GM12865 (cell line): ENCODE measurements around the gene RNF123.

Experiments
- DNase-seq: peaks from one replicate; pipeline ENCODE4 v3.0.0; 2010; ENCODE audit warnings: low read depth
- H3K4me3 ChIP-seq: 2 replicates; pipeline ENCODE4 v1.5.1; 2011; ENCODE audit warnings: mild to moderate bottlenecking, low read depth, low read length, control low read depth
- TF ChIP-seq, protein P1 (sequence below): IDR thresholded peaks from 2 replicates; pipeline ENCODE4 v1.5.1; 2011; ENCODE audit warnings: low read length, control low read depth, low read depth, inconsistent platforms; ENCODE audit not compliant: insufficient read depth; ENCODE audit errors: missing control alignments

Gene RNF123

DNA sequence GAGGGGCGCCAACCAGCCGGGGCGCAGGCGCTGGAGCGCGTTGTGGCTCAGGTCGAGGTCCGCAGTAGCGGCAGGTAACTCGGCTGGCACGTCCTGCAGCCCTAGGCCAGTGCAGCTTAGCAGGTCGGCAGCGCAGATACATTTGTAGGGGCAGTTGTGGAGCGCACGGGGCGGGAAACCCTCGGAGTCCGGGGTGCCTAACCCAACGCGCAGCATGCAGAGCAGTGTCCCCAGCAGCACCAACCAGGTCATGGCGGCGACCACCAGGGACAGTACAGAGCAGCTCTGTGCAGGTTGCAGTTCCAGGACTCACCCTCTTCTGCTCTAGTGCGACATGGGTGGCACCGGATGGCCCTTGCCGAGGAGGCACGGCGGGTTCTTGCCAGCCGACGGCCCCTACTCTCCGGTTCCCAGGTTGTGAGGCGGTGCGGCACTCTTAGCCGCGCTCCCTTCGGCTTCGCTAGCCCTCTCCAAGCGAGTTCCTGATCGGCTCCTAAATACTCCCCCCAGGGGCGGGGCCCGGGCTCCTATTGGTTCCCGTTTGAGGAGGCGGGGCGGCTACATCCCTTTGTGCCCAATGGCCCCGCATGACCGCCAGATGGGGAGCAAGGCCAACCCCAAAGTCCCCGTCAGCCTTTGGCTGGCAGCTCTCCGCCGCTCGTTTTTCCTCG, 30.0 kb downstream of the RNF123 start, which contains the start of gene AMIGO3:
Gene AMIGO3, minus strand, starts transcription at position 471 of the 671 bp plus-strand sequence. Its CDS starts 219 bp downstream, at position 252.
- H3K4me3 ChIP-seq = peak within 1 kb of the TSS; percentile 32
- DNase-seq = peak; percentile 92
- TF ChIP-seq, protein P1, sequence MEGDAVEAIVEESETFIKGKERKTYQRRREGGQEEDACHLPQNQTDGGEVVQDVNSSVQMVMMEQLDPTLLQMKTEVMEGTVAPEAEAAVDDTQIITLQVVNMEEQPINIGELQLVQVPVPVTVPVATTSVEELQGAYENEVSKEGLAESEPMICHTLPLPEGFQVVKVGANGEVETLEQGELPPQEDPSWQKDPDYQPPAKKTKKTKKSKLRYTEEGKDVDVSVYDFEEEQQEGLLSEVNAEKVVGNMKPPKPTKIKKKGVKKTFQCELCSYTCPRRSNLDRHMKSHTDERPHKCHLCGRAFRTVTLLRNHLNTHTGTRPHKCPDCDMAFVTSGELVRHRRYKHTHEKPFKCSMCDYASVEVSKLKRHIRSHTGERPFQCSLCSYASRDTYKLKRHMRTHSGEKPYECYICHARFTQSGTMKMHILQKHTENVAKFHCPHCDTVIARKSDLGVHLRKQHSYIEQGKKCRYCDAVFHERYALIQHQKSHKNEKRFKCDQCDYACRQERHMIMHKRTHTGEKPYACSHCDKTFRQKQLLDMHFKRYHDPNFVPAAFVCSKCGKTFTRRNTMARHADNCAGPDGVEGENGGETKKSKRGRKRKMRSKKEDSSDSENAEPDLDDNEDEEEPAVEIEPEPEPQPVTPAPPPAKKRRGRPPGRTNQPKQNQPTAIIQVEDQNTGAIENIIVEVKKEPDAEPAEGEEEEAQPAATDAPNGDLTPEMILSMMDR = peak; percentile 80

DNA sequence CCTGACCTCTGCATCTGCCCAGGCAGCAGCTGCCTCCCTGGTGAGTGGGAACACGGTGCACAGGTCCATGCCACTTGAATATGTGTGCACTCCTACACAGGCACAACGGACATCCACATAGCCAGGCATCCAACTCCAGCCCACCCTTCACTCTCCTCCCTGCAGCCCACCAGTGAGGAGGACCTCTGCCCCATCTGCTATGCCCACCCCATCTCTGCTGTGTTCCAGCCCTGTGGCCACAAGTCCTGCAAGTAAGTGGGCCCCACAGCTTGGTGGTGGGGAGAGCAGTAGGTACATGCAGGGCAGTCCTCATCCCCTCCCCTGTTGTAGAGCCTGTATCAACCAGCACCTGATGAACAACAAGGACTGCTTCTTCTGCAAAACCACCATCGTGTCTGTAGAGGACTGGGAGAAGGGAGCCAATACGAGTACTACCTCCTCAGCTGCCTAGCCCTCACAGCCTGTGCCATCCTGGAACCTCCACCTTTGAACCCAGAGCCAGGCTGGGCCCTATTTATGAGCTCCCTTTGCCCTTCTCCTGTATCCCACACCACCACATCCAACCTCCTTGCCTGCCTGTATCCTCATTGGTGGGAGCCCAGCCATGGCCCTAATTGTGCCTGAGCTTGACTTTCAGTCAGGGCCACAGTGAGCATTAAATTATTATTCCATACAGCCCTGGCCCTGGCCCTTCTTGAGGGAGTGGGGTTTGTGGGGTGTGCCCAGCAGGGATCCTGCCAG, 31.7 kb downstream of the RNF123 start:
- TF ChIP-seq, protein P1 = no peak
- no peak for DNase-seq
- no peak overlapping the region for H3K4me3 ChIP-seq

DNA sequence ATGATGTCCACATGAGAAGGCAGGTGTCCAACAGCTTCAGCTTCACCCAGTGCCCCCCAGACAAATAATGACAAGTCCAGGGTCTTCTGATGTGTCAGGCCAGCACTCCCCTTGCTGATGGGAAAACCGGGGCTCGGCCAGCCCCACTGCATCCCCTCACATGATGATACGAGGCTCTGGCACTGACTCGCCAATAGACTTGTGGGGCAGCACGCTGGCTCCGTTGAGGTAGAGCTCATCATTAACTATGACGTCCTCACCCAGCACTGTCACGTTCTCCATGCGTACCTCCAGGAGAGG, 32.2 kb downstream of the RNF123 start:
- TF ChIP-seq, protein P1 = no peak
- no peak overlapping the region for H3K4me3 ChIP-seq
- DNase-seq = no peak

DNA sequence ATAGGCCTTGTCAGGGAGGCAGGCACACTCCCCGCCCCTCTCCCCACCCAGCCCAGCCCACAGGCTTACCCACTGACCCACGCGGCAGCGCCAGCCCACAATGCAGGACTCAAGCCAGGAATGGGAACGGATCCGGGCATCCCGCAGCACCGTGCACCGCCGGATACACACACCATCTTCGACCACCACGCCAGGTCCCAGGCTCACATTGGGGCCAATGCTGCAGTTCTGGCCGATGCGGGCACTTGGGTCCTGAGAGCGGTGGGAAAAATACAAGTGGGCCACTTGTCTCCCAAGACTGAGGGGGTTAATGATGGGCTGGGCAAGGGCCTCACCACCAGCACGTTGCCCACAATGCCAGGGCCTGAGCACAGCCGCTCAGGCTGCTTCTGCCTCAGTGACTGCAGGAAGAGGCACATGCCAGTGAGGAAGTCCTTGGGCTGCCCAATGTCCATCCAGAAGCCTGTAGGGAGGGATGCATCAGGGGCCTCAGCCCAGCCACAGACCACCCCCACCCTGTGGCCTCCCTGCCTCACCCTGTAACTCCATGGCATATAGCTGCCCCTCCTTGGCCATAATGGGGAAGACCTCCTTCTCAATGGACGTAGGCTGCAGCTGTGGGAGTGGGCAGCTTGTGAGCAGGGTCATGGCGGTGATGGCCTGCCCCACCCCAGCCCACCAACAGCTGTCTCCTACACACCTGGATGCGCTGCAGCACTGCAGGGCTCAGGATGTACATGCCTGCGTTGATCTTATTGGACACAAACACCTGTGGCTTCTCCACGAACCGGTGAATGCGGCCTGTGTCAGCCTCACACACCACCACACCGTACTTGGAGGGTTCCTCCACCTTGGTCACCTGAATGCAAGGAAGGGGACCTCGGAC, 32.8 kb downstream of the RNF123 start:
- H3K4me3 ChIP-seq = peak overlapping the region; percentile 87
- TF ChIP-seq, protein P1 = no peak
- no peak for DNase-seq

DNA sequence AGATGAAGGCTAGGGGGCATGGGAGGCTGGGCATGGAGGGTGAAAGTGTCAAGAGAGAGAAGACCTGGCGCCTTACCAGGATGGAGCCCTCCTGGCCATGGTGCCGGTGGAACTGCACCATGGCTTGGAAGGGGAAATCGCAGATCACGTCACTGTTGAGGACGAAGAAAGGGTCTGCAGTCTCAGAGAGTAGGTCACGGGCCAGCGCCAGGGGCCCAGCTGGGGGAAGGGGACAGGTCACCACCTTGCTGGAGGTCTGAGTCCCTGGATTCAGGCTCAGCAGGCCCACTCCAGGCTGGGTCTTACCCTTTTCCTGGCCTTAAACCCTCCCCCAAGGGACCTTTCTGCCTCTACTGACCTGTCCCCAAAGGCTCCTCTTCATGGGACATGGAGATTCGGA, 33.5 kb downstream of the RNF123 start:
- TF ChIP-seq, protein P1 = no peak
- peak overlapping the region; percentile 87 for H3K4me3 ChIP-seq
- DNase-seq = no peak

DNA sequence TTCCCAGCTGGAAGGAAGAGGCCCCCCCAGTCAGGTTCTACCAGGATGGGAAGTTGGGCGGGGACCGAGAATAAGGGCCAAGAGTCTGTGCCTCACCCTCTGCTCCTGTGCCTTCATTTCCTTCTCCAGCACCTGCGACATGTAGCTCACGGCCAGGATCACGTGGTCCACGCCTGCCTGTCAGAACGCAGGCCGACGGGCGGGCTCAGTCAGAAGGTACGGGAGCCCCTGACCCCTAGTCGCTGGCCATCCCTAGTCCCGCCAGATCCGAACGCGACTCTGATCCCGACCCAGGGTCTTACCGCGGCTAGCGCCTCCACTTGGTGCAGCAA, 33.9 kb downstream of the RNF123 start:
- H3K4me3 ChIP-seq = peak overlapping the region; percentile 87
- TF ChIP-seq, protein P1 = no peak
- DNase-seq = peak; percentile 83
